H1 (cell line): ENCODE data around the gene EID1. TPM values are rescaled to one million over a fixed set of nuclear protein-coding genes. Genes with fewer than 3 reads are reported as not detected.

ENCODE experiments used
- FOSL1 ChIP-seq: IDR thresholded peaks from 2 replicates; pipeline ENCODE4 v1.6.1; 2011; ENCODE audit warnings: mild to moderate bottlenecking, low read depth, low read length, moderate library complexity; ENCODE audit not compliant: insufficient read depth
- POU5F1 ChIP-seq: IDR thresholded peaks from 2 replicates; pipeline ENCODE4 v1.6.1; 2011; ENCODE audit warnings: low read depth, mild to moderate bottlenecking, low read length, moderate library complexity
- RNF2 ChIP-seq: fragments of 200-900, 300-1000 bp; sonication (generic); IDR thresholded peaks from 2 replicates; pipeline ENCODE4 v1.7.1; 2016; ENCODE audit warnings: borderline replicate concordance, low read depth, mild to moderate bottlenecking, antibody characterized with exemption, low read length; ENCODE audit not compliant: poor library complexity, severe bottlenecking; ENCODE audit errors: missing control alignments
- SP4 ChIP-seq: IDR thresholded peaks from 2 replicates; pipeline ENCODE4 v1.6.1; 2012; ENCODE audit warnings: low read length, inconsistent platforms
- polyA plus RNA-seq, 7 experiments: library from polyadenylated mRNA; depleted of rRNA in 3 of 7; stranded (reverse) in 5 of 7; unstranded in 2 of 7; fragments of >200 nt in 5 of 7; fragments of 200-250 nt in 2 of 7; gene quantifications; 1 replicate in 5 of 7; 2 replicates in 1 of 7; 4 replicates in 1 of 7; pipeline versions ENCODE4 v1.2.1 to v1.2.3, GENCODE V29; 2011 to 2013; ENCODE audit warnings: missing spikeins in 2 of 7, mixed read lengths in 2 of 7
- total RNA-seq: library from RNA; stranded (reverse); fragmentation: NEBNext Ultra II Directional; extraction: Animal tissue kit (Norgen Biotek cat#: 25700); gene quantifications from 2 replicates; pipeline ENCODE4 v1.2.1, GENCODE V29; 2021

Gene EID1
- total and polyA plus RNA-seq, 2 of the 8 experiments (the other 6 are each of a cell fraction or from before 2014, with no cell fraction given): 101 to 110 TPM

DNA sequence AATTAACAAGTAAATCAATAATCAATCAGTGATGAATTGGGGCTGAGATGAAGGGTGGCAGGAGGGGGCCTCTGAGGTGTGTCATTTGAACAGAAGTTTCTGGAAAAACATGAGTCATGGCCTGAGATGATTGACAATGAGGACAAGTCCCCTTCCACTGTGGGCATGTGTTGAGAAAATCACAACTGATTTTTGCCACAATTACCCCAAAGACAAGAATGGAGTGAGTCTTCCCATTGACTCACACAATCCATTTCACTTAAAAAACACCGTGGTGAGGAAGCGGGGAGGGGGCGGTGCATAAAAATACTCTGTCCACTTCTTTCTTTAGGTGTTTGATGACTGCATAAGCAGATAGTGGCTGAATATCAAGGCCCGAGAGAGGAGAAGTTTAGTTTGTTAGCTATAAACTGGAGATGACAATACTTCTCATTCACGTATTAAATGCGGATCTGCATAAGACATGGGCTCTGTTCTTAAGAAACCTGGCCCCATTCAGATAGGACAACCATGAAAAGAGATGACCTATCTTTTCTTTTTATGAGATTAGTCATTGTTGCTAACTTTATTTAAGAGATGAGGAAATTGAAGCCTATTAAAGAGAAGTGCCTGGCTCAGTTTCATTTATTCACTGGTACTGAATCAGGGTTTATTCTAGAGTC is 51.1 kb downstream of the EID1 start (continued):
- no peak for TF ChIP-seq RNF2
- no peak for TF ChIP-seq FOSL1
- no peak for TF ChIP-seq SP4
- TF ChIP-seq POU5F1: no peak
- TF ChIP-seq, all 59 proteins: peak for 0
